ENCODE results near the gene BCL11B.

Gene BCL11B

DNA sequence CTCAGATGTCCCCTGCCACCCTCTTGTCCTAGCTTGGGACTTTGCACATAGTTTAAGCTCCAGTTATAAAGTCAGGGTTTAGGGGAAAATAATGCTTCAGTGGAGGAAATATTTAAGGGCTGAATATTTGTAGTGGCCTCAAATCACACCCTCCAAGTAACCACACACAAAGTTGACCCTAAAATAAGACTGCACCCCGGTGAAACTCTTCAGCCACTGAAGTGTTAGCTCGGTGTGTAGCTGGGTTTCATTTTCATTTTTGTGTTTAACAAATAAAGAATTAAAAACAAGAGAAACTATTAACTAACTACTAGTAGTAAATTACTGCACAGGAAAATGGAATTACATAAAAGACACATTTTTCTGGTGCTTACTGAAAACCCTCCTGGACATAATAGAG is 14.8 kb upstream of the BCL11B start:
- no peak for DNase-seq

DNA sequence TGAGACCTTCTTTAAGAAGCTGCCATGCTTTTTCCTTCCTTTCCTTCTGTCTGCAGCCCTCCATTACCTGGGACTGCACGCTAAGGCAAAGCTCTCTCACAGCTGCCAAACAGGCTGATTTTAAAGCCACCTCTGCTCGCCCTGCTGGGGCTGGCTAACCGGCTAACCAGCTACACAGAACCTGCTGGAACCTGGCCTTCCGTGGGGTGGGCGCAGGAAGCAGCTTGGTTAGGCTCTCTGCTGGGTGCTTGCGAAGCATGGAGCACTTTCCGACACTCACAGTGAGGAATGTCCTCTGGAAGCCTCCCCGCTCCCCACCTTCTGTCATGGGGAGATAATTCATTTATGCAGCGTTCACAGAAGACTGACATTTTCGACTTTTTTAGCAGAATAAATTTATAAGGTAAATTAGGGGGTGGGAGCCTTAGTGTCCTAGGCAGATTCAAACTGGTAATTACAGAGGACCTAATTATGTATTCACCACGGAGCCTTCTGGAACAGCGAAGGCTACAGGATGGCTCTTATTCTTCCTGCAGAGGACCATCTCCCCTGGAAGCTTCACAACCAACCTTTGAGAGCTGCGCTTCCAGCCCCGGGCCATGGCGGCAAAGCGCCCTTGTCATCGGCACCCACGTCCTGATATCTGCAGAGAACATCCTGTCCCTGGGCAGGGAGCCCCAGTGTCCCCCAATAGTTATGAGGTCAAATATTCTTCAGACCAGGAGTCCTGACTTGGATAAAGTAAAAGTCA is 12.4 kb upstream of the BCL11B start:
- DNase-seq: no peak

DNA sequence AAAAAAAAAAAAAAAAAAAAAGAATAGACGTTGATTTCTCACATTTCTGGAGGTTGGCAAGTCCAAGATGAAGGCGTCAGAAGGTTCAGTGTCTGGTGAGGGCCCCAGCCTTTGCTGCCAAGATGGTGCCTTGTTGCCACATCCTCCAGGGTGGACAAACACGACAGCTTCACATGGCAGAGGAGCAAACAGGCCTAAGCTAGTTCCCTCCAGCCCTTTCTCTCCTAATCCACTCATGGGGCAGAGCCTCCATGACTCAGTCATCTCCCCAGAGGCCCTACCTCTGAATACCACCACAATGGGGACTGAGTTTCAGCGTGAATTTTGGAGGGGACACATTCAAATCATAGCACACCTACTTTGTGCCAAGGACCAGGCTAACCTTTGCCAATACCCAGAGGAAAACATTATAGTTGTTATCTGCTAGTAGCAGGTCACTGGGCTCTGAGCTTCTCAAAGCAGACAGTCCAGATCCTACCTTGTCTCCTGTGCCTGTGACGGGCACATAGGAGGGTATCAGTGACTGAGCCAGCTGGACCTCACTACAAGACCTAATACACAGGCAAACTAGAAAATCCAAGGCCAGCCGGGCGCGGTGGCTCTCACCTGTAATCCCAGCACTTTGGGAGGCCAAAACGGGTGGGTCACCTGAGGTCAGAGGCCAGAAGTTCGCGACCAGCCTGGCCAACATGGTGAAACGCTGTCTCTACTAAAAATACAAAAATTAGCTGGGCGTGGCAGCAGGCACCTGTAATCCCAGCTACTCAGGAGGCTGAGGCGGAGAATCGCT is 10.5 kb upstream of the BCL11B start:
- DNase-seq: no peak

DNA sequence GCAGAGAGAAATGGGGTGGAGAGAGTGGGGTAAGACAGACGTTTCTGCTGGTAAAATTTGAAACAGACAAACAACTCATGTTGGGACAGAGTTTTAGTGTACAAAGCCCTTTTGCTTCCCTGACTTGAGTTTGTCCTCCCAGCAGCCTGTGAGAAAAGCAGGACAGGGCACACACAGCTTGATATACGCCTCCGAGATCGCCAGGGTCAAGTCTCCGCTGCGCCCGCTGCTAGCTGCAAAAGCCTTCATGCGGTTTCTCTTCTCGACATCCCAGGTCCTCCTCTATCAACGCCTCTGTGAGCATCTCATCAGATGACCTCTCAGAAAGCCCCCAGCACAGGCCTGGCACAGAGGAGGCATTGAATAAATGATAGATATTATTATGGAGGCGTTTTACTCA is 9.4 kb upstream of the BCL11B start:
- DNase-seq: no peak

DNA sequence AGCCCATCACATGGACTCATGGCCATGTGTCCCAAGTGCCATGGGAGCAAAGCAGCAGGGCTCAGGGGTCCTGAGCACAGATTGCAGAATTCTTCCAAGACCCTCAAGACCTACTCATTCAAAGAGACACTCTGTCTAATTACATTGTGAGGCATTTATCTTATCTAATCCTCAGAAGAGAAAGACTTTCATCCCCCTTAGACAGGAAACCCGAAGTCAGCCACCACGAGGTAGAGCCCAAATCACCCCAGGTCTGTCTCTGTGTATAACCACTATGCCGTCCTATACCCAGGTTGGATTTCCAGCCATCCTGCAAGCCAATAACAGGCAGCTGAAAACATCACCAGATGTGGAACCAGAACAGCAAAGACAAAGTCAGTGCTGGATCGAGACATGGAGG is 8.9 kb upstream of the BCL11B start:
- DNase-seq: no peak

DNA sequence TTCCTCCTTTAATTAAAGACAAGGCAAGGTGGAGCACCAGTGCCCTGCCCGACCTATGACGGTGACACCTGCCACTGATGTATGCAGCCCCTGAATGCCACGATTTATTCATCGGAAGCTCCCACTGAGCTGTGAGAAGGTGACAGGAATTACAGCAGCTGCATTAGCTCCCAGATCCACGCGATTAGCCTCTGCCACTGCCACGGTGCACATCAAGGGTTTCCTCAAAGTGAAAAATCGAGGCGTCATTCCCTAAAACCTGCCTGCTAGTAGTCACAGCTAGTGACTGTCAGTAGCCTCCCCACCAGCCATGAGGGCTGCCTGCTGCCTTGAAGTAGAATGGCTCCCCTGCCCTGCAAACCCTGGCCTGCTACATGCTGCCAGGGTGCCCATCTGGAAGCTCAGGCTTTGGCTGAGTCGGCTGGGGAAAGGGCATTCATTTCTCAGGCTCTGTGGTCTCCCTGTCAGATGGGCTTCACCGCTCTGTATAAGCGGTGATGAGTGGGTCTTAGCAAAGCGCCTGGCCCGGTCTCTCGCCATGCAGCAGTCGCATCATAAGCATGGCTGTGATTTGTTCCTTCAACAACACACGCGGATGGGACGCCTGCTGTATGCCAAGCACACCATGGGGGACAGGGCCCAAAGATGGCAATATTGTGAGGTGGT is 8.2 kb upstream of the BCL11B start:
- no peak for DNase-seq

DNA sequence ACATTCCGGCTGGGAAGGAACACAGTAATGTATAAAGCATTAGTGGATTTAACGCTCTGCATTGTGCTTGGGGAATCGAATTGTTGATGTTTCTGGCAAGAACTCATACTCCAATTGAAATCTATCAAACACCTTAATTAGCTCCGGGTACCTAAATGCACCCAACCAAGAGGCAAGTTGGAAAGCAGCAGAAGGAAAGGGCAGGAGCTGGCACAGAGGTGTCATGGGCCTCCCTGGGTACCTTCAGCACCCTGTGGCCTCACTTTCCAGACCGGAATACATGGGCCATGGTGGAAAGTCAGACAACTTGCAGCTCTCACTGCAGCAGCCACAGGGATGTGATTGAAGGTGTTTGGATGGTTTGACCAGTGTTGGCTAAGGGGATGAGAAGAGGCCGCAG is 6.8 kb upstream of the BCL11B start:
- no peak for DNase-seq

DNA sequence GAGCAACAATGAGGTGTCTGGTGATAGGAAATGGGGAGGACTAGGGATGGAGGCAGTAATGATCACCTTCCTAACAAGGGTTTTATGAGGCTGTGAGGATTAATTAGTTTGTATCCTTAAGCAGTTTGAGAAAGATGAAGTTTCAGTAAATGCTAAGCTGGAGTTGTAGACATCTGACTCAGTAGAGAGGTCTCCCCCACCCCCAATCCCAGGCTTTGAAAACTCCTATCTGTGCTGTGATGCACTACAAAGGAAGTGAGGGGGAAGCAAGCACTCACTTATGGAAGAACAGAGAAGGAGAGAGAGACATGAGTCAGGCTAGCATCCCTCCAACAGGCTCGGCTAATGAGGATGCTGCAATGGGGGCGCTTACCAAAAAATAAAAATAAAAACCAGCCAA is 5.5 kb upstream of the BCL11B start:
- DNase-seq: no peak

DNA sequence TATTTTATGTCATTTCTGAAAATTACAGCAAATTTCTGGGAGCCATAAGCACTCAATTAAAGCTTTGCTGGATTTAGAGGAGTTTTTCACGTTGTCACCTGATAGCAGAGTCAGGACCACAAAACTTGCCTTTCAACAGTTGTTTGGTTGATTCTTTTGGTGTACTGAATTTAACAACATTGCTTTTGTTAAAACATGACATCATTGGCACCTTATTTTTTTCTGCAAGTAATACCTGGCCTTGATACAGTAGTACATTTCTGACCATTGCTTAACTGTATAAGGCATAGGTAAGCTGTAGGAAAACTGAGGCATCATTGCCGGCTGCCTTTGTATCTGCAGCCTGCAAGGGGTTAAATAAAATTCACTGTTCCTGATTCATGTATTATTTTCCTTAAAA is 4.5 kb upstream of the BCL11B start:
- DNase-seq: no peak

DNA sequence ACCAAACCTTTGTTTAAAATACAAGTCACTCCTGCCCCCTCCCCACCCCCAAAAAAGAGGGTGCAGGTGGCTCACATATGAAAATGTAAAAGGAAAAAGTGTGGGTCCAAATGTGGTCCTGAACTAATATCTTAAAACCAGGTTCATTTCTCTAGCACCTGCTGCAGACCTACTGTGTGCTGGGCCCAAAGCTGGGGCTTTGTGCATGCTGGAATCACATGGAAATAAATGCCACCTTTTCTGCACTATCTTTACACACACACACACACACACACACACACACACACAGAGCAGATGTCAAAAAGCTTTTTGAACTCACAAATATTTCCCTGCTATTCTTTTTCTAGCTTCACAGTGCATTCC is 3.2 kb upstream of the BCL11B start:
- no peak for DNase-seq

DNA sequence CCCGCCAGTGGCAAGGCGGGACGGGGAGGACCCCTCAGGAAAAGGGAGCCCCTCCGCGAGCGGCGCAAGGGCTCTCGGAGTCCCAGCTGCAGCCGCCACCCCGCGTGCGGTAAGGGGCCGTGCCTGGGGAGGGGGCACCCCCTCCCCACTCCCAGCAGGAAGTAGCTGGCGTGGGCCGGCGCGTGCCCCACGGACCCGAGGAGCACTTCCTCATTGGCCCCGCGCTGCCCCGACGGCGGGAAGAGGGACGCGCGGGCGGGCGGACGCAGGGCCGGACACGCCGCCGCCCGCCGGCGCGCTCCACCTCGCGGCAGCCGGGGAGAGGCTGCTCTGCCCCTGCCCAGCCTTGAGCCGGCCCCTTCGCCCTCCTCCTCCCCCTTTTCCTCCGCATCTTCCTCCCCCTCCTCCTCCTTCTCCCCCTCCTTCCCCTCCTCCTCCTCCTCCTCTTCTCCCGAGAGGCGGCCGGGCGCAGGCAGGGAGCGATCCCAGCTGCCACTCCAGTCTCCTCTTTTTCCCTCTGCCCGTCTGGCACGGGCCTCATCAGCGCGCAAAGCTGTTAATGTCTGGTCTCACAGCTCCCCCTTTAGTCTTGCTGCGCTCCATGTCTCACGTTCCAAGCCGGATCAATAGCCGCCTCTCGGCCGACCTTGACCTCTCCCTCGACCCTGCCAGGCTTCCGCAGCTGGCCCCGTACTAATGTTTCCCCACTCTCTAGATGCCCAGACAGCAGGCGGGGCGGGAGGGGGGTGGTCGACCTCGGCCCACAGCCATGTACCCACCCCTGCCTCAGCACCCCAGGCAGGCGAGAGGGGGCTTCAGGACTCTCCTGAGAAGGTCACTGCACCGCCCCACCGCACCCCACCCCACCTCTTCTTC is 2.6 kb upstream of the BCL11B start:
- DNase-seq: no peak

DNA sequence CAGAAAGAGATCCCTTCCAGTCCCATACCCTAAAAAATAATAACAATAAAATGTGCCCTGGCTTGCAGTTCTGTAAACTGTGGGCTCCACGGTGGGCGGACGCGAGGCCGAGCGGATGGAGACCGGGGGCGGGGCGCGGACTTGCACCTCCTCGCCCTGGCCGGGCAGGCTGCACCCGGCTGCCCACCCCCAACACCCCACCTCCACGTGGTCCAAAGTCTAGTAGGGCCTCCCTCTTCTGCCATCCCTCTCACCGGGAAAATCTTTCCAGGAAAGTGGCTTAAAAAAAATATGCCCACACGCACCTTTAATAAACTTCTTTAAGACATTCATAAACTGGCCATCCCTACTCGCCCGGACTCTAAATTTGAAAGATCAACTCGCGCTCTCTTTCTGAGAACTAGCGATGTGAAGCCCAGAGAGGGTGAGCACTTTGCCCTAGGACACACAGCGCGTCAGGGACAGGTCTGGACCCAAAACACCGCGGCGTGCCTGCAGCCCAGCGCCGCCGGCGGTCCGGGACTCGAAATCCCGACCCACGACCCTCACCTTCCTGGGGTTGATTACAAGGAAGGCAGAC is 1.9 kb upstream of the BCL11B start:
- DNase-seq: no peak

DNA sequence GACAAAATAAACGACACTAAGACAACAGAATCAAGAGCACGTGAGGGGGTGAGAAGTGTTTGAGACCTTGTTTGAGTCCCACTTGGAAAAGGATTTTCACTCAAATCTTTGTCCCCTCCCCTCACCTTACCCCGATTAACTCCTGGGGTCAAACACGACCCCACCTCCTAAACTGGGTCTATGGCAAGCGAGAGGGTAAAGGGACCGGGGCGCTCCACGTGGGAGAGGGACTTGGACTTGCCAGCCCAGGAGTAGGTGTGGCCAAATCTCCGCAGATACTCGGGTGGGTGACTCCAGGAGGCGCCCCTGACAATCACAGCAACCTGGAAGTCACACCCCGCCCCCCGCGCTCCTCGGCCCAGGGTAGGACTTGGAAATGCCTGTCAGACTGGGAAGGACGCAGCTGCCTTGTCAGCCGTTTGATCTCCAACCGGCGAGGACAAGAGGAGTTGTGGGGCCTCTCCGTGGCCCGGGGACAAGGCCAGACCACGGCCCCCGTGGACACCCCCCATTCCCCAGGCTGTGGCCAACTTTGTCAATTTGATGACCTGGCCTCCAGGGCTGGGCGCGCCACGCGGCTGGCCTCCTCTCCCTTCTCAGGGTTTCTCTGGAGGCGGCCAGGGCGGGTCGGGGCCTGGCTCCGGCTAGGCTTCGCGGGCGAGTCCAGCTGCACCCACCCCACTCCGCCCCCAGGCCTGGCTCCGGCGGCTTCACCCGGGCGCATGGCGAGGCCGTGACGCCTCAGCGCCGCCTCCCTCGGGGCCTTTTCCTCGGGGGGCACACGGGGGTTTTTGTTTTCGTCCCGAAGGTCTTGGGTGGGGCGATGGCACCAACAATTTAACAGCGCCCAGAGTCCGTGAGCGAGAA is 1.1 kb upstream of the BCL11B start:
- DNase-seq: no peak

DNA sequence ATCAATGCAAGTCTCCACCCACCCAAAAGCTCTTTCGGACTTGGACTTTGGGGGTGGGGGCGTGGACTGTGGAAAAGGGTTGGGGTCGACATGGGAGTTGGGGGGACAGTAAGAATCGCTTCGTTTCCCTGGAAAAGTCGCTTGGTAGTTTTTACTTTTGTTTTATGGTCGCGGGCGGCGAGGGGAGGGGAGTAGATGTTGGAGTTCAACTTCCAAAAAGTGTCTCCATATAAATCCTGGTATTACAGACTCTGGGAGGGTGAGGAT is 568 bp upstream of the BCL11B start:
- no peak for DNase-seq

DNA sequence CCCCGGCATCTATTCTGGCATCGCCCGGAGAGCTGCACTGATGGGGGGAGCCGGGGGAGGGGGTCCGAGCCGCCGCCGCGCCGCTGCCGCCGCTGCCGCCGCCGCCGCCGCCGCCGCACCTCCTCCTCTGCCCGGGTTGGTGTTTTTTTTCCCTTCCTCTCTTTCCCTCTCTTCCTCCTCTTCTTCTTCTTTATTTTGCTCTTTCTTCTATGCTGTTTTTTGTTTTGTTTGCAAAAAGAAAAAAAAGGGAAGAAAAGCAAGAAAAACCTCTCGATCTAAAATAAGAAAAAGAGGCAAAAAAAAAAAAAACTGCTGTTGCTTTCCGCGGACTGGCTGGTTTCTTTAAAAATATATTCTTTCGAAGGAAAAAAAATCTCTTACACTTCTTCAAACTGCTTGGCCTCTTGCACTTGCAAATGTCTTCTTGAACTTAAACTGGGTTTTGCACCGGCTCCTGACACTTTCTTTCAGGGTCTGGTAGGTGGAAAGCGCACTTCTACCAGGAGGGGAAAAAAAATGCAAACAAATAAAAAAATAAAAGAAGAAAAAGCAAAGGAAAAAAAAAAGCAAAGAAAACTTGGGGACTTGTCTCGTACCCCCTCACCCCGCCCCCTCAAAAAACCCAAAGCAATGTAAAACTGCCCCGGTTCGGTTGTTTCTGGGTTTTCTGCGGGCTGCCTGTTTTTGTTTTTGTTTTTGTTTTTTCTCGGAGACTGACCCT is 616 bp downstream of the BCL11B start:
- DNase-seq: no peak

DNA sequence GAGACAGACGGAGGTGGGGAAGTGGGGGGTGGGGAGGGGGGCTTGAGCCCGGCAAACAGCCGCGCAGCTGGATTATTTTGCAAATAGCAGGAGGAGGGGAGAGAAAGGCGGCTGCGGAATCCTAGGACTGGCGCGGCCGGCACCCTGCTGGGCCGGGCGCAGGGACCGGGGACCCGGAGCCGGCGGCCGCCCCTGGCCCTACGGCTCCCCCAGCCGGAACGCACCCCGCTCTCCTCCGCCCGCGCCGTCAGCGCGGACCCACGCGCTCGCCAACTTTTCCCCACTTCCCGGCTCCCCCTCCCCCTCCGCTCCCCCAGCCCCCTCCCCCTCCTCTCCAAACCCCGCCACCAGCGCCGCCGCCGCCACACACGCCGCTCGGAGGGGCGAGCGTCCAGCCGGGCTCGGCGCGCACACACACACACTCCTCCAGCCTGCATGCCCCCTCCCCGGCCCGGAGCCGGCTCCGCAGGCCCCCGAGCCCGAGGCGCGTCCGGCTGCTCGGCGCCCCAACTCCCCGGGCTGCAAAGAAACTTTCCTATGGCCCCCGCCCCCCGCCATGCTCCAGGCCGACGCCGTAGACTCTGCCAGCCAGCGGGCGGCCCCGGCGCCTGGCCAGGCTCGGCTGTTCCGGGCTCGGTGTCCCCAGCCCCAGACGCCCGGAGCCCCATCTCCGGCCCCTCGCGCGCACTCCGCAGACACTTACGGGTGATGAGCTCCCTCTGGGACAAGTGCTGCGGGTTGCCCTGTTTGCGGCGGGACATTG is 1.4 kb downstream of the BCL11B start:
- no peak for DNase-seq

DNA sequence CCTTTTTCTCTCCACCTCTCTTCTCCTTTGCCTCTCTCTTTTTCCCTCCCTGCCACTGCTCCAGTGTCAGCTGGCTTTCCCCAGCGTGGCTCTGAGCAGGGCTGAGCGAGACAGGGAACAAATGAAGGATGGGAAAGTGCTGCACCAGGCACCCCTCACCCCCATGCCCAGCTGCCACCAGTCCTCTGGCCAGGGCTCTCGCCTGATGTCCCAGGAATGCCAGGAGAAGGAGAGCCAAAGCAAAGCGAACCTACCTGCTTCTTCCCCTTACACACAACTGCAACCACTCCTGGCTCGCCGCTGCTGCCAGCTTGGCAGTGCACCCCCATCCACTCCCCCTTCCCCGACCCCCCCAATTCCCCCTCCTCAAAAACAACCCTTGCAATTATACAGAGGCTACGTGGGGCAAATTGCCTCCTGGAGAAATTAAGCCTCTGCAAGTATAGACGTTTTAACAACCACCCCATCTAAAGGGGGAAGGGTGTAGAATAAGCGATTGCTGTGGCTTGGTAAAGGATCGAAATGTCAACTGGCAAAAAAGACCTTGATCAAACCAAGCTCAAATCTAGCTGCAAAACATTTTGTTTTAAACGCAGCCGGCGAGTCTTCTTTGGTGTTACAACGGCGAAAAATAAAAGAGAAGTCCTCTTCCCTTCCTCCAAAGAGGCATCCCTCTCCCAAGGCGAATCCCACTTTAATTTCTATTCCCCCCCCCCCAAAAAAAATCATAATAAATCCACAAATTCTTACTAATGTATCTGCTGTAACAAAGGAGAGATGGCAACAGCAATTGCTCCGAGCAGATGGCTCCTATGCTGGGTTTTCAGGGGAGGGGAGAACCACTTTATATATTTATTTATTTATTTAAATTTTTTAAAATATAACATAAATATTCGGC is 2.9 kb downstream of the BCL11B start:
- no peak for DNase-seq

DNA sequence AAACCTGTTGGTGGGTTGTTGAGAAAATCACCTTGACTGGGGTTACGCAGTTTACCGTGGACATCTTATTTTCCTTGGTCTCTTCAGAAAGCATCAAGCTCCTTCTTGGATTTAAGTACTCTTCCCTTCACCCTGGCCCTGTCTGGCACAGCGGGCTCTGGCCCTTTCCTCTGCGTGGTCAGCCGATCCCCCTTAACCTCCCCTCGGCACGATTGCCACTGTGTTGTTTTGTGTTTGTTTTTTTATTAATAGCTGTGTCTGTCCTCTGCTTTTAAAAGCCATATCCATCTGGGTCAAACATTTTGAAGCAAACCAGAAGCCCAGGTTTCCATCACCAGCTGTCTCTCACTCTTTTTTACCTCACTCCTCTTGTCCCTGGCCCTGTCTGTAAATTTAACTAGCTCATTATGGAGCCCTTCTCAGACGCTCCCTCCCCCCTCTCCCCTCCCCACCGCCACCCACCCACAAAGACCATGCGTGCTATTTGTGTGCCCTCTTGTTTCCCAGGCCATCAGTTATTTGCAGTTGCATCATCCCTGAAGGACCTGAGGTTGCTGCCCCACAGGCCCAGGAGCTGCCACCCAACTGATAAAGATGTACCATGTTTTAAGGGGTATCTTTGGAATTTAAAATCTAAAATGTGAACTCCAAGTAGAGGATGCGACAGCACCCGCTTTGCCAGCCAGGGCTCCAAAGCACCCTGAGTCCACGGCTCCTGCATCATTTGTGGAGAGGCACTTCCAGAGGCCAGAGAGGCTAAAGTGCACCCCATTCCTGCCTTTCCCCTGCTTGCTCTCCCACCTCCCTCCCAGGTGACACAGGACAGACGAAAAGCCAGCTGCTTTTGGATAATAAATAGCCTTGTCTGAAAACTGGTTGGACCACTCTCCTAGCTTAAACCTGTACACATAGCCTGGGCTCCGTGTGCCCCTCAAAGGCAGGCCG is 3.9 kb downstream of the BCL11B start:
- DNase-seq: no peak
